GM19452 (cell line): Measurements from ENCODE around the gene CFAP206.

Source experiments
- ATAC-seq: cut with Tn5 transposase; IDR thresholded peaks from one replicate; pipeline ENCODE4 v1.9.1; 2021; ENCODE audit not compliant: unreplicated experiment

CFAP206 gene

GRCh38 chr6:87407901-87408720, at the start of gene CFAP206:
Gene CFAP206, plus strand, starts transcription at chr6:87407972. Its CDS starts 1,868 bp downstream, at chr6:87409840.
- peak; percentile 85 for ATAC-seq

DNA sequence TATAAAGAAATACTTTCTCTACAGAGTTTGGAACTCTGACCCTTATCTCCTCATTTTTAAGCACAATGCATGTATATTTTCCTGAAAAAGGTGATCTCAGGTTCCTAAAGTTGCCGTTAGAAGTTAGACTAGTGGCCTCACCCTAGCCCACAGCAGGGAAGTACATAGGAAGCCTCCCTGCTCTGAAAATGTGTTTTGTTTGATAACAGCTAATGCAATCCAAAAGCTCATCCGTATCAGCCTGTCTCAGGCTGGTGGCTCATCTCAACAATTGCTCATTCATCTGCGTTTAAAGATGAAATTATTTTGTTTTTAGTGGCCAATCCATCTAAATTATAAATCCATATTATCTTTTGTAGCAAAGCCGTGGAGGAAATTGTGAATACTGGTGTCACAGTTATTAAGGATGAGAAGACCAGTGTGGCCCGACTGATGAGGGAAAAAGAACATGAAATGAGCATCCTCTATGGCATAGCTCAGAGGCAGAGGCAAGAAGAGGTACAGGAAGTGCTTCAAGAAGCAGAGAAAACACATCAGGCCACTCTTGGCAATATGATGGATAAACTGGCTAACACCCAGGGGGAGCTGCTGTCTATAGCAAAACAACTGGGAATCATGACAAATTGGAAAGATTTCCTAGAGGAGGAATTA, 43.0 kb upstream of the CFAP206 start:
- ATAC-seq, result no peak

DNA sequence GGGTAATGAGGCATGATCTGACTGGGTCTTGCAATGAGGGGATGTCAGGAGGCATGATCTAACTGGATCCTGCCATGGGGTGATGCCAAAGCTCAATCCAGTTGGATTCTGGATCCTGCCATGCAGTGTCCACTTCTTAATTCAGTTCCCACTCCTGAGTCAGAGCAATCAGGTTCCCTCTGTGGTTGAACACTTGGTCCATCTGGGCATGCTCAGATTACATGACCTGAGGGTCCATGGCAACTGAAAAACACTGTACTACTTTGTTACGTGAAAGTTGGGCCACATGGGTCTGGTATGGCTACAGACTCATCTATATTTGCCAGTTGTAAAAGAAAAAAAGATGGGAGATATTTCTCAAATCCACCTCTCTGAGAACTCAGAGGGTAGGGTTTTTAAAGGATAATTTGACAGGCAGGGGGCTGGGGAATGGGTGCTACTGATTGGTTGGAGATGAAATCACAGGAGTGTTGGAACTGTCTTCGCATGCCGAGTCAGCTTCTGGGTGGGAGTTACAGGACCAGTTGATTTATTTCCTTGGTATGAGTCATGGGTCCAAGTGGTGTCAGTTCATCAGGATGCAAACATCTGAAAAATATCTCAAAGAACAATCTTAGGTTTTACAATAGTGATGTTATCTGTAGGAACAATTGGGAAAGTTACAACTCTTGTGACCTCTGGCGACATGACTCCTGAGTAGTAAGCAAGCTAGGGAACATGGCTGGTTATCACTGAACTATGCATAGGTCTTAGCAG, 41.5 kb upstream of the CFAP206 start:
- no peak for ATAC-seq

DNA sequence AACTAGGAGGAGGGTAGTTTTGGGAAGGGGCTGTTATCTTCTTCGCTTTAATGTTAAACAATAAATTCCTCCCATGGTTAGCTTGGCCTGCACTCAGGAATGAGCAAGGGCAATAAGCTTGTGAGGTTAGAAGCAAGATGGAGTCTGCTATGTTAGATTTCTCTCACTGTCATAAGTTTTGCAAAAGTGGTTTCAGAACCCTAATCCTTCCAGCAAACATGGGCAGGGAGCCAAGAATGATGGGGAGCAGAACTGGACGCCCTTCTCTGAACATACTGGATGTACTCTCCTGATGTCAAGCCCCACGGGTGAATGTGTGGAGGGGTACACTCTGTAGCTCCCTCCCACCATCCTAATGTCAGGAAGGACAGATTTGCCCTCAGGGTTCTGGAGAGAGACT, 40.9 kb upstream of the CFAP206 start:
- ATAC-seq, result no peak

GRCh38 chr6:87373377-87373776, 34.4 kb upstream of the CFAP206 start:
- ATAC-seq, result no peak

DNA sequence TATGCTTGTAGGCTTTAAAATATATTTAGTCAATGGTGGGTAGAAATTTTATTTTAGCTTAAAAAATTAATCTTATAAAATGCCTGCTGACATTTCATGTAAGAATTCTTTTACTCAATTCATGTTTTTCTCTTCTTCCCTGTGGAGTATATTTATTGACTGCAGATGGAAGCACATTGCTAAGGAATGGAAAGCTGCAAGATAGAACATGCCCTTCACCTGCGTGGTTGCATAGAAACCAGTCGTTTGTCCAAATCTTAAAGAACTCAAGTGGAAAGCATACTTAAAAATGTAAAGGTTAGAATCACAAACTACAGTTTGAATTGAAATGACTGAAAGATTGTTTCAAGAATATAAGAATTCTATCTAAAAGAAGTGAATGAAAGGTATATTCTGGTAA, 32.5 kb upstream of the CFAP206 start:
- no peak for ATAC-seq

DNA sequence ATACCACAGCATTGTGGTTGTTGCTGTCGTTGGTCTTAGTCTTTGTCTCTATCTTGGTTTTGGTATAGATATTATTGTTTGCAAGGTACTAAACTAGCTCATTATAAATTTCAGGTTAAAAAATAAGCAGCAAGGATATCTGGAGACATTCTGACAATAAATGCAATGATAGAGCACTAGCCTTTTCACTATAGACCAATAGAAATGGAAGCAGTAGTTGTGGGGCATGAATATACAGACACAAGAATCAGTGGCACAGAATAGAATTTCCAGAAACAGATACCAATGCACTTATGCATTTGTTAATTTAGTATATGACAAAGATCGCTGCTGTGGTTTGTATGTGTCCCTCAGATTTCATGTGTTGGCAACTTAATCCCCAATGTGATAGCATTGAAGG, 31.1 kb upstream of the CFAP206 start:
- no peak for ATAC-seq

GRCh38 chr6:87378947-87379346, 28.8 kb upstream of the CFAP206 start:
- ATAC-seq, result peak; percentile 69

DNA sequence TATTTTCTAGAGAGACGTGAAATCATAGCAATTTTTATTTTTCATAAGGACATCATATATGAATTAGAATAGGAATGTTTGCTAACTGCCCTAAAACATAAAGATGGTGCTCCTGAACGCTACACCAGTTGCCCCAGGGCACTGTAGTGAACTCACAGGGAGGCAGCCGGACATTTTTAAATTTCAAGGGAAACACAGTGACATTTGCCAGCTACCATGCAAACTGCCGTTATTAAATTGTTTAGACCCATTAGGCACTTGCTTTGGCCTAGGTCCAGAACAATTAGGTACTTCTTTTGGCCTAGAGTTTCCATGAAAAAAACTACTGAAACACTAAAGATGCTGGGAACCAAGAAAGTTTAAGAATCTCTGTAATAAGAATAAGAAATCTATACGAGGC, 24.9 kb upstream of the CFAP206 start:
- no peak for ATAC-seq

- no peak for ATAC-seq
Measured at GRCh38 chr6:87384038-87384437, 23.7 kb upstream of the CFAP206 start.

- no peak for ATAC-seq
Measured at GRCh38 chr6:87384449-87384848, 23.3 kb upstream of the CFAP206 start.

- no peak for ATAC-seq
Measured at GRCh38 chr6:87391334-87391733, 16.4 kb upstream of the CFAP206 start.

DNA sequence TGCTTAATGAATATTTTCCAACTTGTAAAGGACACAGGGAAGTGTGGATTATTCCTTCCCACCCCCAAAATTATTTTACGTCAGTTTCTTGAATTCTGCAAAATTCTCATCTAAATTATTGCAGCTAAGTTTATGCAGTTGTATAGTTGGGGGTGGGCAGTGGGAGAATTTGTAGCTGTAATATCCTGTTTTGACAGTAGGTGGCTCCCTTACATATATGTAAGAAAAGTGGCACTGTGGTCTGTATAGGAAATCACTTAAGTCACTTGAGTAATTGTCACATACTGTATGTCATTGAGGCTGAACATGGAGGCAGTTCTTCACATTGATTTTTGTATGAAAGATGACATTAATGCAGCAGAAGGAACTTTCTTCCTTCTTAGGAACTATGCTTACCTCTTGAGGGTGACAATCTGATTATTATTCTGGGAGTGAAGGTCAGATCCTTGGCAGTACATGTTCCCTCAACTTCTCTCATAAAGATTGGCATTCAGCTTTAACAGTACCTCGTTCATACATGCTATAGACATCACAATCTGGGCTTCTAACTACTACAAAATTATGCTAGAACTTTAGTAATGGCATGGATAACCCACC, 14.6 kb upstream of the CFAP206 start:
- ATAC-seq, result no peak

DNA sequence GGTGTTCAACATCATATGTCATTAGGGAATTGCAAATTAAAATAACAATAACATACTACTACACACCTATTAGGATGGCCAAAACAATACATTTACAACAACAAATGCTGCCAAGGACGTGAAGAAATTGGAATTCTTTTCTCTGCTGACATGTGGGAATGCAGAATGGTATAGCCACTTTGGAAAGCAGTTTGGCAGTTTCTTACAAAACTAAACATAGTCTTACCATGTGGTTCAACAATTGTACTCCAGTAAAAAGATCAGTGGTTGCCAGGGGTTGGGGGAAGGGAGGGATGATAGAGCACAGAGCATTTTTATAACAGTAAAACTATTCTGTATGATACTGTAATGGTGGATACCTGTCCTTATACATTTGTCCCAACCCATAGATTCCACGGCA, 12.3 kb upstream of the CFAP206 start:
- ATAC-seq, result no peak

GRCh38 chr6:87396595-87397392, 11.0 kb upstream of the CFAP206 start:
- ATAC-seq, result no peak

- ATAC-seq, result no peak
Measured at GRCh38 chr6:87397656-87398055, 10.1 kb upstream of the CFAP206 start.

DNA sequence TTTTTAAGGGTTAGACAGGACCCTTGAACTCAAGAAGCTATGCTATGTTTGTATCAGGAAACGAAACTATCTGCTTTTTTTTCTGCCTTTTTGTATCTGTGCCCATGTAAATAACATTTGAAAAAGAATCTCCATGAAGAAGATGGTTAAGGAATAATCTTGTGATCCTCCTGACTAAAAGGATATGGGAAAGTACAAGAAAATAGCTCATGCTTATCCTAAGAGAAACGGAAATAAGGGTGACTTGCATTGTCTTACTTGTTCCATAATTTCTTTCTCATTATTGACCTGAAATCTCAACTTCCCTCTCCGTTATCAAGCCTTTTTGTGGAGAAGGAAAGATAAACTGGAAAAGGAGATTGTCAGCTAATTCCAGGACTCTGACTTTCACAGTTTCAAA, 5.9 kb upstream of the CFAP206 start:
- no peak for ATAC-seq

DNA sequence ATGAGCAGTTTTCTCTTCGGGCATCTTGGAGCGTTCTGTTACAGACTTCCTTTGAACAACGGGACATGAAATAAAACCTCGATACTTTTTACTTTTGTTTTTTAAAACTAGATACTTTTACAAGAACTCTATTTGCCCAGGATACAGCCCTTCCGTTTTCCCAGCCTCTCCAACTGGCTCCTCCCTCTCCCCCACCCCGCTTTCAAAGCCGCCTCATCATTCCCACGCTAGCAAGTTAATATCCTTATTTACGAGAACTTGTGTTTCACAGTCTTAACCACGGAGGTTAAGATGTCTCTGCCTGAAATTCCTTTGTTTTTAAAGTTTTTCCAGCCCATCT, 241 bp upstream of the CFAP206 start:
- peak; percentile 9 for ATAC-seq

DNA sequence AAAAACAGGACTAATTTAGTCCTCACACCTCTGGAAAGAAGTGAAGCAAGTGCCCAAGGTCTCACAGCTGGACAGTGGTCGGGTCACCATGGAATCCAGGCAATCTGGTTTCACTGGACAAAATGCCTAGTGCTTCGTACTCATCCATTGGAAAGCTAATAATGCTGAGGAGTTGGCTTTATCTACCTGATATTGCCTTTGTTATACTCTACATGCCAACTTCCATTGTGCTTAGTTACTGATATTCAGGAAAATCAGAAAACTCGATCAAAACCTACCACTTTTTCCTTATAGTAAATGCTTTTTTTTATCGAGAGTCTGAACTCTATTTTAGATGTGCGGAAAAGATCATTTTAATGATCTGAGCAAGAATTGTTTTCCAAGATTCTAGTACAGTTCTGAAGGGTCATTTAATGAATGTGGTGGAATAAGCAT, 966 bp downstream of the CFAP206 start:
- peak; percentile 7 for ATAC-seq

GRCh38 chr6:87419266-87419665, 11.5 kb downstream of the CFAP206 start:
- ATAC-seq, result no peak

DNA sequence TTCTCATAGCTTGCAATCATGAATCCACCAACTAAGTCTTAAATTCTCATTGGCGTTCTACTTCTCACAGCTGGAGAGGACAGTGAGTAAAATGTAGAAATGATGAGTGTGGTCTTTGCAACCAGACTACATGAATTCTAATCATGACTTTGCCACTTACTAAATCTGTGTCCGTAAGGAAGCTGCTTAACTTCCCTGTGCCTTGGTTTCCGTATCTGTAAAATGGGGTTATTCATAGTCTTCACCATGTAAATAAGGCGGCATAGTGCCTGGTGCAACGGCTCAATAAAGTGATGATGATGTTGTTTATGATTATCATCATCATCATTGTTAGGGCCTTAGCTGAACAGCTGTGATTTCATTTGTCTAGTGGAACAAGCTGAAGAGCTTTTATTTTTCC, 12.6 kb downstream of the CFAP206 start:
- ATAC-seq, result no peak
